ENCODE results near the gene HOXA13.

HOXA13 gene

GRCh38 chr7:27199849-27200760 lies at the start of gene HOXA13:
TSS of gene HOXA13 (minus strand) at chr7:27200091. CDS start at chr7:27200077, 14 bp downstream.
- DNase-seq: peak; percentile 54 to 67

GRCh38 chr7:27248911-27249723 lies 49.2 kb upstream of the HOXA13 start:
- no peak for DNase-seq

GRCh38 chr7:27248427-27248806 lies 48.5 kb upstream of the HOXA13 start:
- DNase-seq: no peak

- no peak for DNase-seq
Observed at GRCh38 chr7:27247452-27248426, 47.8 kb upstream of the HOXA13 start.

- DNase-seq: no peak
Observed at GRCh38 chr7:27247000-27247399, 47.1 kb upstream of the HOXA13 start.

GRCh38 chr7:27245798-27246691 lies 46.2 kb upstream of the HOXA13 start:
- peak in 1 of 2 experiments; percentile 20 for DNase-seq

- DNase-seq: no peak
Observed at GRCh38 chr7:27245124-27245797, 45.4 kb upstream of the HOXA13 start.

- no peak for DNase-seq
Observed at GRCh38 chr7:27244488-27245123, 44.7 kb upstream of the HOXA13 start.

GRCh38 chr7:27243340-27244163 lies 43.7 kb upstream of the HOXA13 start:
- no peak for DNase-seq

GRCh38 chr7:27242555-27243339 lies 42.9 kb upstream of the HOXA13 start, which contains the start of gene EVX1:
TSS of gene EVX1 (plus strand) at chr7:27242802. CDS start at chr7:27243031, 229 bp downstream.
- DNase-seq: peak; percentile 53 to 85

- no peak for DNase-seq
Observed at GRCh38 chr7:27242154-27242553, 42.3 kb upstream of the HOXA13 start.

- DNase-seq: no peak
Observed at GRCh38 chr7:27241189-27242056, 41.5 kb upstream of the HOXA13 start.

GRCh38 chr7:27240015-27240731 lies 40.3 kb upstream of the HOXA13 start:
- no peak for DNase-seq

GRCh38 chr7:27239387-27240014 lies 39.6 kb upstream of the HOXA13 start:
- DNase-seq: no peak

- no peak for DNase-seq
Observed at GRCh38 chr7:27238979-27239386, 39.1 kb upstream of the HOXA13 start.

GRCh38 chr7:27237735-27238334 lies 37.9 kb upstream of the HOXA13 start:
- DNase-seq: no peak
